Mammary epithelial cell (primary cell): ENCODE results near the gene PGF.

Source experiments
- CTCF ChIP-seq, 2 donors: IDR thresholded peaks in 1 of 2; conservative IDR thresholded peaks in 1 of 2; 2 replicates each; pipeline ENCODE4 v1.5.1; 2011 to 2012; ENCODE audit warnings: inconsistent platforms in 2 of 2, low read length in 2 of 2, mild to moderate bottlenecking in 2 of 2, control low read depth in 1 of 2, low read depth in 1 of 2; ENCODE audit not compliant: insufficient read depth in 1 of 2; ENCODE audit errors: extremely low read depth in 1 of 2
- EZH2 ChIP-seq: IDR thresholded peaks from 2 replicates; pipeline ENCODE4 v1.6.1; 2012; ENCODE audit warnings: low read length, inconsistent platforms, borderline replicate concordance

DNA sequence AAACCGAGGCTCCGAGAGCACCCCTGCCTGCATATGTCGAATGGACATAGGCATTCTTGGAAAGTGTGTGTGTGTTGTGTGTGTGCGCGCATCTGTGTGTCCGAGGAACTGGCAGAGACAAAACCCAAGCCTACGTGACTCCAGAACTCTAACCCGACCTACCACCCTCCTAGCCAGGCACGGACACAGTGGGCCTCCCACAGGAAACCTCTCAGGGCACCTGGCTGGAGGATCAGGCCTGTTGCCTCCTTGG, 556 bp upstream of the PGF start:
- TF ChIP-seq CTCF (conservative IDR thresholded peaks at IDR 0.05 in 1 of 2, IDR thresholded peaks at IDR 0.05 in 1 of 2; ENCODE audit: extremely low read depth in 1 of 2, insufficient read depth in 1 of 2, low read depth in 1 of 2, low read length in 2 of 2) (no peak), EZH2 (no peak)
